GM23338 (cell line): Measurements from ENCODE around the gene TLE6. TPM values are rescaled to one million over a fixed set of nuclear protein-coding genes. Genes with fewer than 3 reads are reported as not detected.

Experiments
- ATAC-seq: fragments of 200-7000 bp; cut with Tn5 transposase; 3 replicates; pipeline ENCODE4 v1.9.1; 2020
- DNase-seq: peaks from one replicate; pipeline ENCODE4 v3.0.0-alpha.2; 2015; ENCODE audit warnings: low spot score
- H2AFZ ChIP-seq: fragments of 200-600 bp; sonication (generic); 2 replicates; pipeline ENCODE4 v1.8.0; 2016; ENCODE audit warnings: antibody characterized with exemption, mild to moderate bottlenecking, moderate library complexity
- H3F3A ChIP-seq: fragments of 200-600 bp; sonication (generic); replicated peaks from 2 replicates; pipeline ENCODE4 v1.8.0; 2017; ENCODE audit warnings: antibody characterized with exemption, mixed run types, low read depth
- H3K27ac ChIP-seq: fragments of 200-600 bp; sonication (generic); 2 replicates; pipeline ENCODE4 v1.6.1; 2016; ENCODE audit warnings: low read depth
- H3K27me3 ChIP-seq: fragments of 200-600 bp; sonication (generic); 2 replicates; pipeline ENCODE4 v1.8.0; 2016; ENCODE audit warnings: mild to moderate bottlenecking, mixed run types, moderate library complexity; ENCODE audit not compliant: insufficient read depth
- H3K36me3 ChIP-seq: fragments of 200-600 bp; sonication (generic); 2 replicates; pipeline ENCODE4 v1.8.0; 2016; ENCODE audit warnings: mild to moderate bottlenecking; ENCODE audit not compliant: insufficient read depth
- H3K4me1 ChIP-seq: fragments of 200-600 bp; sonication (generic); 2 replicates; pipeline ENCODE4 v1.8.0; 2016; ENCODE audit warnings: mild to moderate bottlenecking, moderate library complexity; ENCODE audit not compliant: insufficient read depth
- H3K4me2 ChIP-seq: fragments of 200-600 bp; sonication (generic); 2 replicates; pipeline ENCODE4 v1.7.1; 2017; ENCODE audit warnings: mixed run types
- H3K4me3 ChIP-seq: fragments of 200-600 bp; sonication (generic); 2 replicates; pipeline ENCODE4 v1.6.1; 2016; ENCODE audit warnings: mixed run types
- H3K79me2 ChIP-seq: fragments of 200-600 bp; sonication (generic); replicated peaks from 2 replicates; pipeline ENCODE4 v1.8.0; 2017; ENCODE audit warnings: mild to moderate bottlenecking; ENCODE audit not compliant: insufficient read depth
- H3K9me2 ChIP-seq: fragments of 200-600 bp; sonication (generic); 2 replicates; pipeline ENCODE4 v1.8.0; 2017; ENCODE audit not compliant: insufficient read depth
- H4K20me1 ChIP-seq: fragments of 200-600 bp; sonication (generic); replicated peaks from 2 replicates; pipeline ENCODE4 v1.8.0; 2017; ENCODE audit warnings: mild to moderate bottlenecking; ENCODE audit not compliant: insufficient read depth
- H3K27ac Mint-ChIP-seq: 2 replicates; pipeline ENCODE4 v1.8.0; 2020; ENCODE audit warnings: inconsistent platforms, mild to moderate bottlenecking, moderate library complexity, mixed read lengths
- H3K27me3 Mint-ChIP-seq: 3 replicates; pipeline ENCODE4 v1.8.0; 2022; ENCODE audit warnings: low read depth, mild to moderate bottlenecking, moderate library complexity, mixed read lengths, inconsistent platforms; ENCODE audit not compliant: insufficient read depth, poor library complexity
- H3K36me3 Mint-ChIP-seq: 3 replicates; pipeline ENCODE4 v1.8.0; 2021; ENCODE audit warnings: low read depth, mild to moderate bottlenecking, inconsistent platforms, moderate library complexity, mixed read lengths
- H3K4me1 Mint-ChIP-seq: 3 replicates; pipeline ENCODE4 v1.8.0; 2020; ENCODE audit warnings: mild to moderate bottlenecking, inconsistent platforms, mixed read lengths
- H3K4me3 Mint-ChIP-seq: 3 replicates; pipeline ENCODE4 v1.8.0; 2021; ENCODE audit warnings: moderate library complexity, mild to moderate bottlenecking, inconsistent platforms, mixed read lengths
- H3K9me3 Mint-ChIP-seq: 3 replicates; pipeline ENCODE4 v1.8.0; 2020; ENCODE audit warnings: moderate library complexity, mild to moderate bottlenecking, inconsistent platforms, mixed read lengths
- JUNB ChIP-seq: IDR thresholded peaks from one replicate; pipeline ENCODE4 v1.6.1; 2016; ENCODE audit warnings: antibody characterized with exemption; ENCODE audit not compliant: unreplicated experiment
- polyA plus RNA-seq: library from polyadenylated mRNA; unstranded; fragments of >200 nt; fragmentation: Nextera tagmentation; extraction: Ambion mirVana; gene quantifications from 2 replicates; pipeline ENCODE4 v1.2.1, GENCODE V29; 2016
- total RNA-seq: library from RNA; depleted of rRNA; stranded (reverse); fragments of >200 nt; shearing (Covaris generic); gene quantifications from 2 replicates; pipeline ENCODE4 v1.2.3, GENCODE V29; 2014
- TF ChIP-seq, protein P1 (sequence below): fragments of 250-450 bp; sonication (Bioruptor Pico); IDR thresholded peaks from 2 replicates; pipeline ENCODE4 v1.5.0; 2020; ENCODE audit warnings: mild to moderate bottlenecking, moderate library complexity

Gene TLE6
- total and polyA plus RNA-seq, 2 experiments from 2014 or later: 2.4 TPM

DNA sequence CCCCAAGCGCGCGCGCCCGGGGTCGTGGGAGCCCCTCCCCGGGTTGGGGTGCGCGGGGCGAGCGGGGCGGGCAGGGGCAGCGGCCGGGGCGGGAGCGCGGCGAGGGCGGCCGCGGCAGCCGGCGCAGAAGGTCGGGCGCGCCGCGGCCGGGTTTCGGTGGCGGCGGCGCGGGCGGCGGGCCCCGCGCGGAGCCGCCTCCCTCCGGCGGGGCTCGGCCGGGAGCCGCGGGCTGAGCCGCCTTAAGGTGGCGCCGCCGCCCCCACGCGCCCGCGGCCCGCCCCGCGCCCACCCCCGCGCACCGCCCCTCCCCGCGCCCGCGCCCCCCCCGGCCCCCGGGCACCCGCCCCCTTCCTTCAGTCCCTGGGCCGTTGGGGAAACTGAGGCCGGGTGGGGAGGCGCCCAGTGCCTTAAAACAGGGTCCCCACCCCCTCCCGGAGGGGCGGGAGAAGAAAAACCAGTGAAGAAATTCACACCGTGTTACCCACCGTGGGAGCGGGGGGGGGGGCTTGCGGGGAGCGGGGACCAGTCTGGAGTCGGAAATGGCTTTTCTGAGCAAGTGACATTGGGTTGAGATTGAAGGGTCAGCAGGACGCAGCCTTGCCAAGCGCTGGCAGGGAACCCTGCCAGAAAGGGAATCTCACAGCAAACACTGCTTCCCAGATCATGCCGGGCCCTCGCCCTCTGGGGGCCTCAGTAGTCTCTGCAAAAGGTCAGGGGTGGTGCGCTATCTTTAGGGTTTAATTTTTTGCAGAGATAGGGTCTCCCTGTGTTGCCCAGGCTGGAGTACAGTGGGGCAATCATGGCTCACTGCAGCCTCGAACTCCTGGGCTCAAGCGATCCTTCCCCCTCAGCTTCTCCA lies 51.9 kb downstream of the TLE6 start, which contains the start of gene TLE2 (continued):
- TF ChIP-seq, protein P1, sequence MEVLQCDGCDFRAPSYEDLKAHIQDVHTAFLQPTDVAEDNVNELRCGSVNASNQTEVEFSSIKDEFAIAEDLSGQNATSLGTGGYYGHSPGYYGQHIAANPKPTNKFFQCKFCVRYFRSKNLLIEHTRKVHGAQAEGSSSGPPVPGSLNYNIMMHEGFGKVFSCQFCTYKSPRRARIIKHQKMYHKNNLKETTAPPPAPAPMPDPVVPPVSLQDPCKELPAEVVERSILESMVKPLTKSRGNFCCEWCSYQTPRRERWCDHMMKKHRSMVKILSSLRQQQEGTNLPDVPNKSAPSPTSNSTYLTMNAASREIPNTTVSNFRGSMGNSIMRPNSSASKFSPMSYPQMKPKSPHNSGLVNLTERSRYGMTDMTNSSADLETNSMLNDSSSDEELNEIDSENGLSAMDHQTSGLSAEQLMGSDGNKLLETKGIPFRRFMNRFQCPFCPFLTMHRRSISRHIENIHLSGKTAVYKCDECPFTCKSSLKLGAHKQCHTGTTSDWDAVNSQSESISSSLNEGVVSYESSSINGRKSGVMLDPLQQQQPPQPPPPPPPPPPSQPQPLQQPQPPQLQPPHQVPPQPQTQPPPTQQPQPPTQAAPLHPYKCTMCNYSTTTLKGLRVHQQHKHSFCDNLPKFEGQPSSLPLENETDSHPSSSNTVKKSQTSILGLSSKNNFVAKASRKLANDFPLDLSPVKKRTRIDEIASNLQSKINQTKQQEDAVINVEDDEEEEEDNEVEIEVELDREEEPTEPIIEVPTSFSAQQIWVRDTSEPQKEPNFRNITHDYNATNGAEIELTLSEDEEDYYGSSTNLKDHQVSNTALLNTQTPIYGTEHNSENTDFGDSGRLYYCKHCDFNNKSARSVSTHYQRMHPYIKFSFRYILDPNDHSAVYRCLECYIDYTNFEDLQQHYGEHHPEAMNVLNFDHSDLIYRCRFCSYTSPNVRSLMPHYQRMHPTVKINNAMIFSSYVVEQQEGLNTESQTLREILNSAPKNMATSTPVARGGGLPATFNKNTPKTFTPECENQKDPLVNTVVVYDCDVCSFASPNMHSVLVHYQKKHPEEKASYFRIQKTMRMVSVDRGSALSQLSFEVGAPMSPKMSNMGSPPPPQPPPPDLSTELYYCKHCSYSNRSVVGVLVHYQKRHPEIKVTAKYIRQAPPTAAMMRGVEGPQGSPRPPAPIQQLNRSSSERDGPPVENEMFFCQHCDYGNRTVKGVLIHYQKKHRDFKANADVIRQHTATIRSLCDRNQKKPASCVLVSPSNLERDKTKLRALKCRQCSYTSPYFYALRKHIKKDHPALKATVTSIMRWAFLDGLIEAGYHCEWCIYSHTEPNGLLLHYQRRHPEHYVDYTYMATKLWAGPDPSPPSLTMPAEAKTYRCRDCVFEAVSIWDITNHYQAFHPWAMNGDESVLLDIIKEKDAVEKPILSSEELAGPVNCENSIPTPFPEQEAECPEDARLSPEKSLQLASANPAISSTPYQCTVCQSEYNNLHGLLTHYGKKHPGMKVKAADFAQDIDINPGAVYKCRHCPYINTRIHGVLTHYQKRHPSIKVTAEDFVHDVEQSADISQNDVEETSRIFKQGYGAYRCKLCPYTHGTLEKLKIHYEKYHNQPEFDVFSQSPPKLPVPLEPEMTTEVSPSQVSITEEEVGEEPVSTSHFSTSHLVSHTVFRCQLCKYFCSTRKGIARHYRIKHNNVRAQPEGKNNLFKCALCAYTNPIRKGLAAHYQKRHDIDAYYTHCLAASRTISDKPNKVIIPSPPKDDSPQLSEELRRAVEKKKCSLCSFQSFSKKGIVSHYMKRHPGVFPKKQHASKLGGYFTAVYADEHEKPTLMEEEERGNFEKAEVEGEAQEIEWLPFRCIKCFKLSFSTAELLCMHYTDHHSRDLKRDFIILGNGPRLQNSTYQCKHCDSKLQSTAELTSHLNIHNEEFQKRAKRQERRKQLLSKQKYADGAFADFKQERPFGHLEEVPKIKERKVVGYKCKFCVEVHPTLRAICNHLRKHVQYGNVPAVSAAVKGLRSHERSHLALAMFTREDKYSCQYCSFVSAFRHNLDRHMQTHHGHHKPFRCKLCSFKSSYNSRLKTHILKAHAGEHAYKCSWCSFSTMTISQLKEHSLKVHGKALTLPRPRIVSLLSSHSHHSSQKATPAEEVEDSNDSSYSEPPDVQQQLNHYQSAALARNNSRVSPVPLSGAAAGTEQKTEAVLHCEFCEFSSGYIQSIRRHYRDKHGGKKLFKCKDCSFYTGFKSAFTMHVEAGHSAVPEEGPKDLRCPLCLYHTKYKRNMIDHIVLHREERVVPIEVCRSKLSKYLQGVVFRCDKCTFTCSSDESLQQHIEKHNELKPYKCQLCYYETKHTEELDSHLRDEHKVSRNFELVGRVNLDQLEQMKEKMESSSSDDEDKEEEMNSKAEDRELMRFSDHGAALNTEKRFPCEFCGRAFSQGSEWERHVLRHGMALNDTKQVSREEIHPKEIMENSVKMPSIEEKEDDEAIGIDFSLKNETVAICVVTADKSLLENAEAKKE: no peak

DNA sequence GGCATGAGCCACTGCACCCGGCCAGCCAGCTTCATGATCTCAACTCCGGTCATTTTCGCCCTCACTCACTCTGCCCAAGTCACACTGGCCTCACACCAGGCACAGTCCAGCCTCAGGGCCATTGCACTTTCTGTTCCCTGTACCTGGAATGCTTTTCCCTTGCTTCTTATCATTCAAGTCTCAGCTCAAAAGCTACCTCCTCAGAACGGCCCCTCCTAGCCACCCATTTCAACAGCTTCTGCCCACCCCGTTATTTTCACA lies 54.2 kb downstream of the TLE6 start:
- peaks cover 2% of the 10 kb centered on the region; the same call in 2 of the 3 replicates for H3K36me3 Mint-ChIP-seq
- H3K36me3 ChIP-seq: no peaks in the 10 kb centered on the region
- no peaks in the 10 kb centered on the region for H4K20me1 ChIP-seq
- H3K79me2 ChIP-seq: no peaks in the 10 kb centered on the region
- peaks cover 6% of the 10 kb centered on the region for H3F3A ChIP-seq
- no peak overlapping the region for H3K27ac Mint-ChIP-seq
- H3K27ac ChIP-seq: no peak overlapping the region
- H3K4me2 ChIP-seq: no peak overlapping the region
- no peak overlapping the region for H3K4me3 Mint-ChIP-seq
- ATAC-seq: no peak
- H3K4me1 ChIP-seq: peaks cover 8% of the 10 kb centered on the region
- DNase-seq: no peak
- no peak overlapping the region for H2AFZ ChIP-seq
- H3K4me1 Mint-ChIP-seq: peaks cover 15% of the 10 kb centered on the region
- H3K9me3 Mint-ChIP-seq: peaks cover 3% of the 10 kb centered on the region; the same call in 1 of the 3 replicates
- no peaks in the 10 kb centered on the region for H3K9me2 ChIP-seq
- peaks cover 65% of the 10 kb centered on the region for H3K27me3 Mint-ChIP-seq
- no peak for TF ChIP-seq JUNB
- no peak overlapping the region for H3K4me3 ChIP-seq
- peaks cover 80% of the 10 kb centered on the region for H3K27me3 ChIP-seq
